HCT116 (cell line): ENCODE measurements around the gene TAC3. TPM values are rescaled to one million over a fixed set of nuclear protein-coding genes. Genes with fewer than 3 reads are reported as not detected.
A peak's percentile ranks its signal among the peaks of the same experiment; 100 is the strongest.
"Not testable (repeated sequence)": the region's sequence is repeated elsewhere in the genome, so short reads cannot be mapped to it uniquely, and the experiment has no call there.

Experiments
- ATAC-seq: fragments of 200-7000 bp; cut with Tn5 transposase; 2 replicates; pipeline ENCODE4 v1.9.1; 2020; ENCODE audit warnings: mild to moderate bottlenecking, moderate library complexity
- BruUV-seq: library from RNA; stranded (reverse); fragments of 400-500 nt; replicated peaks from 2 replicates; lab custom pipeline; 2021; lab: Mats Ljungman, UMichigan
- CTCF ChIA-PET: fragments of 300-600 bp; sonication (Branson Sonifier 250); formaldehyde crosslinking; loops from one replicate; lab custom pipeline; 2021; ENCODE audit warnings: antibody characterized with exemption; lab: Charles Lee
- POLR2A ChIA-PET: fragments of 300-600, 350-600 bp; sonication (Branson Sonifier 250); formaldehyde crosslinking; loops from one replicate; lab custom pipeline; 2021; ENCODE audit warnings: antibody characterized with exemption; lab: Charles Lee
- RAD21 ChIA-PET, 2 experiments: fragments of 300-600 bp; sonication (Branson Sonifier 250); formaldehyde crosslinking; loops; one replicate each; lab custom pipeline; 2023; ENCODE audit warnings: low total read pairs in 2 of 2; ENCODE audit not compliant: uncharacterized antibody in 2 of 2, unreplicated experiment in 2 of 2, low non-redundant PET in 1 of 2; lab: Charles Lee
- DNase-seq: peaks from one replicate; pipeline ENCODE4 v3.0.0-alpha.2; 2010; ENCODE audit warnings: low read depth, low spot score
- H2AFZ ChIP-seq: fragments of 200-600 bp; shearing (Covaris generic), sonication (generic); 2 replicates; pipeline ENCODE4 v1.6.1; 2017; ENCODE audit warnings: low read depth, mixed run types, mixed read lengths, antibody characterized with exemption, low read length; ENCODE audit not compliant: poor library complexity, severe bottlenecking
- H3K27ac ChIP-seq: 2 replicates; pipeline ENCODE4 v1.5.1; 2012; ENCODE audit warnings: low read depth, low read length
- H3K27me3 ChIP-seq: fragments of 200-600 bp; sonication (generic); 2 replicates; pipeline ENCODE4 v1.6.1; 2016; ENCODE audit warnings: mixed run types, low read length, mixed read lengths; ENCODE audit not compliant: insufficient read depth
- H3K36me3 ChIP-seq, 2 experiments: fragments of 200-500 bp in 1 of 2; fragments of 200-600 bp in 1 of 2; sonication (Bioruptor generic) in 1 of 2; sonication (generic) in 1 of 2; 2 replicates each; pipeline versions ENCODE4 v1.5.1 to v1.6.1; 2014 to 2016; ENCODE audit warnings: low read length in 2 of 2, inconsistent platforms in 1 of 2, mixed read lengths in 1 of 2, mixed run types in 1 of 2; ENCODE audit not compliant: insufficient read depth in 2 of 2, control insufficient read depth in 1 of 2
- H3K4me1 ChIP-seq, 2 experiments: fragments of 200-600 bp in 1 of 2; sonication (generic) in 1 of 2; 2 replicates each; pipeline versions ENCODE4 v1.5.1 to v1.6.1; 2012 to 2017; ENCODE audit warnings: low read length in 2 of 2, inconsistent platforms in 1 of 2, mild to moderate bottlenecking in 1 of 2, mixed read lengths in 1 of 2, mixed run types in 1 of 2, moderate library complexity in 1 of 2; ENCODE audit not compliant: insufficient read depth in 2 of 2, control insufficient read depth in 1 of 2
- H3K4me2 ChIP-seq: fragments of 200-600 bp; sonication (generic); 2 replicates; pipeline ENCODE4 v1.6.1; 2017; ENCODE audit warnings: mixed run types, low read length, mixed read lengths
- H3K4me3 ChIP-seq, 2 experiments: fragments of 200-600 bp in 1 of 2; sonication (generic) in 1 of 2; replicated peaks in 1 of 2; 2 replicates each; pipeline ENCODE4 v1.5.1; 2011 to 2016; ENCODE audit warnings: low read length in 2 of 2, control low read depth in 1 of 2, low read depth in 1 of 2, mild to moderate bottlenecking in 1 of 2, mixed read lengths in 1 of 2, mixed run types in 1 of 2
- H3K79me2 ChIP-seq: fragments of 200-600 bp; sonication (generic); 2 replicates; pipeline ENCODE4 v1.6.1; 2017; ENCODE audit warnings: mild to moderate bottlenecking, mixed run types, low read length, moderate library complexity, mixed read lengths; ENCODE audit not compliant: insufficient read depth
- H3K9ac ChIP-seq: fragments of 200-600 bp; sonication (generic); 2 replicates; pipeline ENCODE4 v1.6.1; 2016; ENCODE audit warnings: low read length, mixed read lengths
- H3K9me2 ChIP-seq: fragments of 200-600 bp; sonication (generic), shearing (Covaris generic); 2 replicates; pipeline ENCODE4 v1.6.1; 2017; ENCODE audit warnings: mixed run types, mild to moderate bottlenecking, moderate library complexity; ENCODE audit not compliant: insufficient read depth
- H3K9me3 ChIP-seq, 2 experiments: fragments of 200-500 bp in 1 of 2; fragments of 200-600 bp in 1 of 2; sonication (Bioruptor generic) in 1 of 2; sonication (generic) in 1 of 2; 2 replicates each; pipeline ENCODE4 v1.6.1; 2014 to 2017; ENCODE audit warnings: low read length in 2 of 2, mixed read lengths in 2 of 2, inconsistent platforms in 1 of 2, low read depth in 1 of 2, mild to moderate bottlenecking in 1 of 2, mixed run types in 1 of 2, moderate library complexity in 1 of 2; ENCODE audit not compliant: control insufficient read depth in 1 of 2, insufficient read depth in 1 of 2
- H4K20me1 ChIP-seq: fragments of 200-600 bp; sonication (generic), shearing (Covaris generic); 2 replicates; pipeline ENCODE4 v1.6.1; 2017; ENCODE audit warnings: mixed run types, mild to moderate bottlenecking, moderate library complexity; ENCODE audit not compliant: insufficient read depth
- CEBPB ChIP-seq: IDR thresholded peaks from 2 replicates; pipeline ENCODE4 v1.6.1; 2012; ENCODE audit warnings: low read depth
- POLR2A ChIP-seq: IDR thresholded peaks from 2 replicates; pipeline ENCODE4 v1.7.0; 2011; ENCODE audit warnings: borderline replicate concordance; ENCODE audit not compliant: insufficient read depth, insufficient read length; ENCODE audit errors: extremely low read depth
- POLR2AphosphoS5 ChIP-seq: IDR thresholded peaks from 2 replicates; pipeline ENCODE4 v1.6.1; 2011; ENCODE audit warnings: mild to moderate bottlenecking, low read depth, low read length, moderate library complexity
- RAD21 ChIP-seq: IDR thresholded peaks from 2 replicates; pipeline ENCODE4 v1.6.1; 2012; ENCODE audit warnings: low read depth, mild to moderate bottlenecking
- ZBTB33 ChIP-seq: IDR thresholded peaks from 2 replicates; pipeline ENCODE4 v1.6.1; 2011; ENCODE audit warnings: mild to moderate bottlenecking, low read length, moderate library complexity; ENCODE audit not compliant: insufficient replicate concordance; ENCODE audit errors: extremely low read depth
- intact Hi-C: fragments of 100-400 bp; cut with micrococcal nuclease; formaldehyde crosslinking; loops from 2 replicates; pipeline ENCODE4 v1.10.0; 2022
- total RNA-seq: library from RNA; stranded (reverse); gene quantifications from one replicate; pipeline ENCODE4 v1.2.1, GENCODE V29; 2021; ENCODE audit not compliant: unreplicated experiment
- TF ChIP-seq, protein P1 (sequence below), 3 experiments: fragments of 200-600 bp in 1 of 3; sonication (generic) in 1 of 3; IDR thresholded peaks in 2 of 3; conservative IDR thresholded peaks in 1 of 3; 2 replicates each; pipeline ENCODE4 v1.5.1; 2012 to 2017; ENCODE audit warnings: low read depth in 2 of 3, low read length in 2 of 3, antibody characterized with exemption in 1 of 3, borderline replicate concordance in 1 of 3, control low read depth in 1 of 3, mild to moderate bottlenecking in 1 of 3, mixed read lengths in 1 of 3, mixed run types in 1 of 3, moderate library complexity in 1 of 3; ENCODE audit not compliant: insufficient read depth in 1 of 3

The TAC3 gene
- total RNA-seq, 1 experiment from 2014 or later = not detected

- no TSS peak for BruUV-seq
- H3K27me3 ChIP-seq = peaks cover 17% of the 10 kb centered on the region; the same call in 1 of the 2 replicates
- RAD21 ChIA-PET = no interaction called here
- no peaks in the 10 kb centered on the region for H3K9me2 ChIP-seq
- no peak overlapping the region for H3K4me2 ChIP-seq
- intact Hi-C loops = no loop called here
- no peak overlapping the region for H3K27ac ChIP-seq
- POLR2A ChIA-PET = no interaction called here
- DNase-seq (no peak), ATAC-seq (no peak)
- TF ChIP-seq POLR2A (no peak), POLR2AphosphoS5 (no peak), ZBTB33 (no peak), CEBPB (no peak), RAD21 (no peak)
- TF ChIP-seq, protein P1, sequence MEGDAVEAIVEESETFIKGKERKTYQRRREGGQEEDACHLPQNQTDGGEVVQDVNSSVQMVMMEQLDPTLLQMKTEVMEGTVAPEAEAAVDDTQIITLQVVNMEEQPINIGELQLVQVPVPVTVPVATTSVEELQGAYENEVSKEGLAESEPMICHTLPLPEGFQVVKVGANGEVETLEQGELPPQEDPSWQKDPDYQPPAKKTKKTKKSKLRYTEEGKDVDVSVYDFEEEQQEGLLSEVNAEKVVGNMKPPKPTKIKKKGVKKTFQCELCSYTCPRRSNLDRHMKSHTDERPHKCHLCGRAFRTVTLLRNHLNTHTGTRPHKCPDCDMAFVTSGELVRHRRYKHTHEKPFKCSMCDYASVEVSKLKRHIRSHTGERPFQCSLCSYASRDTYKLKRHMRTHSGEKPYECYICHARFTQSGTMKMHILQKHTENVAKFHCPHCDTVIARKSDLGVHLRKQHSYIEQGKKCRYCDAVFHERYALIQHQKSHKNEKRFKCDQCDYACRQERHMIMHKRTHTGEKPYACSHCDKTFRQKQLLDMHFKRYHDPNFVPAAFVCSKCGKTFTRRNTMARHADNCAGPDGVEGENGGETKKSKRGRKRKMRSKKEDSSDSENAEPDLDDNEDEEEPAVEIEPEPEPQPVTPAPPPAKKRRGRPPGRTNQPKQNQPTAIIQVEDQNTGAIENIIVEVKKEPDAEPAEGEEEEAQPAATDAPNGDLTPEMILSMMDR (IDR thresholded peaks at IDR 0.05 in 2 of 3, conservative IDR thresholded peaks at IDR 0.05 in 1 of 3; ENCODE audit: borderline replicate concordance in 1 of 3, insufficient read depth in 1 of 3, low read depth in 2 of 3, low read length in 2 of 3) = no peak
- no peaks in the 10 kb centered on the region for H3K36me3 ChIP-seq
- no peak overlapping the region for H3K9ac ChIP-seq
- no peak overlapping the region for H3K4me3 ChIP-seq
- H2AFZ ChIP-seq = no peak overlapping the region
- no peaks in the 10 kb centered on the region for H3K79me2 ChIP-seq
- CTCF ChIA-PET = interaction anchor here (0.8 kb wide), 1 partner anchor 11 kb away, joined by 3 read pairs; no protein-coding TSS in a partner anchor
- H3K4me1 ChIP-seq = no peaks in the 10 kb centered on the region
- H3K9me3 ChIP-seq = no peaks in the 10 kb centered on the region
- H4K20me1 ChIP-seq = no peaks in the 10 kb centered on the region
Observed at GRCh38 chr12:57018906-57019305, 2.6 kb upstream of the TAC3 start.

GRCh38 chr12:57018353-57018752, 2.0 kb upstream of the TAC3 start:
- H3K4me2 ChIP-seq, H3K9me3 ChIP-seq, DNase-seq, H3K36me3 ChIP-seq, BruUV-seq, ATAC-seq, H3K4me1 ChIP-seq, H4K20me1 ChIP-seq, H3K9ac ChIP-seq, H3K27ac ChIP-seq, H3K4me3 ChIP-seq, H3K79me2 ChIP-seq, intact Hi-C loops, H3K9me2 ChIP-seq, RAD21 ChIA-PET: not testable (repeated sequence)
- POLR2A ChIA-PET = interaction anchor here (1.3 kb wide), 1 partner anchor 9 kb away, joined by 4 read pairs; no protein-coding TSS in a partner anchor
- CTCF ChIA-PET = interaction anchor here (1.1 to 1.6 kb wide), 2 partner anchors 10 to 17 kb away, joined by 5 to 6 read pairs; no protein-coding TSS in a partner anchor
- peak overlapping the region; percentile 15 for H2AFZ ChIP-seq
- peaks cover 23% of the 10 kb centered on the region; the same call in 1 of the 2 replicates for H3K27me3 ChIP-seq
